GM19463 (cell line): ENCODE results near the gene ATP1A4.

Experiments
- ATAC-seq: cut with Tn5 transposase; IDR thresholded peaks from one replicate; pipeline ENCODE4 v1.9.1; 2021; ENCODE audit warnings: mild to moderate bottlenecking, moderate library complexity; ENCODE audit not compliant: unreplicated experiment

ATP1A4 gene

GRCh38 chr1:160204526-160205241 is 53.3 kb downstream of the ATP1A4 start:
- ATAC-seq: peak; percentile 78

GRCh38 chr1:160205242-160206035 is 54.0 kb downstream of the ATP1A4 start, which contains the start of gene PEA15:
Gene PEA15, plus strand, starts transcription at chr1:160205384. Its CDS starts 6,161 bp downstream, at chr1:160211545.
- ATAC-seq: peak; percentile 44

- ATAC-seq: no peak
Observed at GRCh38 chr1:160206036-160206389, 54.6 kb downstream of the ATP1A4 start.

- ATAC-seq: no peak
Observed at GRCh38 chr1:160206421-160207117, 55.2 kb downstream of the ATP1A4 start.

GRCh38 chr1:160207118-160207650 is 55.8 kb downstream of the ATP1A4 start:
- no peak for ATAC-seq

GRCh38 chr1:160207771-160208556 is 56.6 kb downstream of the ATP1A4 start:
- no peak for ATAC-seq

- ATAC-seq: no peak
Observed at GRCh38 chr1:160208557-160209320, 57.3 kb downstream of the ATP1A4 start.

GRCh38 chr1:160209321-160210046 is 58.1 kb downstream of the ATP1A4 start:
- ATAC-seq: no peak

- ATAC-seq: no peak
Observed at GRCh38 chr1:160210561-160210960, 59.2 kb downstream of the ATP1A4 start.

- ATAC-seq: no peak
Observed at GRCh38 chr1:160211046-160211790, 59.8 kb downstream of the ATP1A4 start.

- ATAC-seq: no peak
Observed at GRCh38 chr1:160214481-160215140, 63.2 kb downstream of the ATP1A4 start.

GRCh38 chr1:160216301-160216700 is 64.9 kb downstream of the ATP1A4 start:
- ATAC-seq: no peak

GRCh38 chr1:160217481-160218051 is 66.2 kb downstream of the ATP1A4 start:
- ATAC-seq: no peak

- ATAC-seq: no peak
Observed at GRCh38 chr1:160219062-160219929, 67.9 kb downstream of the ATP1A4 start.

GRCh38 chr1:160220301-160220700 is 68.9 kb downstream of the ATP1A4 start:
- no peak for ATAC-seq

GRCh38 chr1:160221089-160221488 is 69.7 kb downstream of the ATP1A4 start:
- no peak for ATAC-seq

GRCh38 chr1:160222546-160222945 is 71.1 kb downstream of the ATP1A4 start:
- ATAC-seq: no peak
